Ishikawa (cell line): ENCODE measurements around the gene LARGE2.

Experiments used
- CEBPB ChIP-seq: IDR thresholded peaks from 2 replicates; pipeline ENCODE4 v1.6.1; 2012
- CREB1 ChIP-seq: IDR thresholded peaks from 2 replicates; pipeline ENCODE4 v1.6.1; 2012; ENCODE audit warnings: low read depth
- EGR1 ChIP-seq: IDR thresholded peaks from 2 replicates; pipeline ENCODE4 v1.6.1; 2012
- RAD21 ChIP-seq: IDR thresholded peaks from 2 replicates; pipeline ENCODE4 v1.6.1; 2012; ENCODE audit warnings: low read depth
- TEAD4 ChIP-seq: IDR thresholded peaks from 2 replicates; pipeline ENCODE4 v1.6.1; 2012
- USF1 ChIP-seq: IDR thresholded peaks from 2 replicates; pipeline ENCODE4 v1.6.1; 2012
- YY1 ChIP-seq: IDR thresholded peaks from 2 replicates; pipeline ENCODE4 v1.6.1; 2012; ENCODE audit warnings: low read depth

LARGE2 gene

DNA sequence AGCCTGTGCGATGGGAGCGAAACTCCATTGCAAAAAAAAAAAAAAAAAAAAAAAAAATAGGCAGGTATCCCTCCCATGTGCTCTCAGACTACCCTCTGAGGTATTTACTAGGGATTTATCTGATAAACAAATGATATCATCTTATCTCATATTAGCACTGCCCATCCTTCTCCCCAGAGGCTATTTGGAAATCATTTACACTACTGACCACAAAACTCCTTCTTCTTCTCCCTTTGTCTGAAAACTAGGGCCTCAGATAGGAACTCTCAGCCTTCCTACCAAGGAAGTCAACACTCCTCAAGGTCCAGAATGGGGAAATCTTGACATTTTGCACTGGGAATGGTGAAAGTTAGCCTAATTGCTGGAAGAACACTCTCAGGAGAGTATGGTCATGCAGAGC lies 46.4 kb downstream of the LARGE2 start:
- TF ChIP-seq EGR1 (no peak), TEAD4 (no peak), YY1 (no peak), CREB1 (no peak), CEBPB (no peak)

DNA sequence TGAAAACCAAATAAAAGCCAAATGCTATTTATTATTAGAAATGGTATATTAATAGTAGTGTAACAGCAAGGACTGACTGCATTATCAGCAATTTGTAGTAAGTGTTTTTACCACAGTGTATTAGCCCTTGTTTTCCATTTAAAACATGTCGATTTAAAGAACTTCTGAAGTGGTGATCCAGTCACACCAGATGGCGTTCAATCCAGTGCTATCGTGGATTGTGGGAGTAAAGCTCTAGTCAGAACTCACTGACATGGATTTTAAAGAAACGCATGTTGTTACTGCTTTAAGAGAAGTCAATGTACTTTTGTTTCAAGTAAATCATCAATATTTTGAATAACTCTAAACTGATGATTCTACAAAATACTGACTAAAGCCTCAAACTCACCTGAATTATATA lies 51.1 kb downstream of the LARGE2 start:
- no peak for TF ChIP-seq USF1
- TF ChIP-seq TEAD4: no peak
- TF ChIP-seq EGR1: no peak

DNA sequence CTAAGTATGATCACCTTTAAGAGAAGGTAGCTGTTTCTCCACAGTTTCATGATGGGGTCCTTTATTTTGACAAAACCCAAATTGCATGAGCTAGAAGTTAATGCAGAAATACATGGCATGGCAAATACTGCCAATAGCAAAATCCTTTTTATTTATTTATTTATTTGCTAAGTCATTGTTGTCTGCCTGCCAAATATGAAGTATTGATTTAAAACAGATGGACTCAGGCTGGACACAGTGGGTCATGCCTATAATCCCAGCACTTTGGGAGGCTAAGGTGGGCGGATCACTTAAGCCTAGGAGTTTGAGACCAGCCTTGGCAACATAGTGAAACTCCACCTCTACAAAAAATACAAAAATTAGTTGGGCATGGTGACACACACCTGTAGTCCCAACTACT lies 52.4 kb downstream of the LARGE2 start:
- TF ChIP-seq YY1: no peak
- TF ChIP-seq RAD21: no peak
